Inferior parietal cortex (tissue), 1 donor: ENCODE measurements around the gene GREB1.
A peak's percentile ranks its signal among the peaks of the same experiment; 100 is the strongest.
"Not testable (repeated sequence)": the region's sequence is repeated elsewhere in the genome, so short reads cannot be mapped to it uniquely, and the experiment has no call there.

Source experiments
- DNase-seq: peaks from one replicate; pipeline ENCODE4 v3.0.0-alpha.2; 2016; ENCODE audit errors: extremely low spot score

The GREB1 gene

GRCh38 chr2:11637546-11637945 is 103.7 kb downstream of the GREB1 start:
- DNase-seq, result no peak

GRCh38 chr2:11639503-11639902 is 105.7 kb downstream of the GREB1 start:
- DNase-seq, result no peak

DNA sequence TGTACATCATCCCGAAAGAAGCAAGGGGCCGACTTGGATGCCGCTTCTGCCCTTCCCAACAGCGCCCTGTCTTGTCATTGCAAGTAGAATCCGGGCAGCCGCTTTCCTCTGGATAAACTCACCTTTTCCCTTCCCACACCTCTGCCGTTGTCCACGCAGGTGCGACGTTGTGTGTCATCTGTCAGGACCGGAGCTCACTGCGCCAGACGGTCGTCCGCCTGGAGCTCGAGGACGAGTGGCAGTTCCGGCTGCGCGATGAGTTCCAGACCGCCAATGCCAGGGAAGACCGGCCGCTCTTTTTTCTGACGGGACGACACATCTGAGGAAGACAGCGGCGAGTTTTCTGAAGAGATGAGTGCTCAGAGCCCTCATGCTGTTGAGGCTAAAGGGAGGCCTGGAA is 106.3 kb downstream of the GREB1 start:
- DNase-seq, result no peak

GRCh38 chr2:11642972-11643371 is 109.1 kb downstream of the GREB1 start:
- DNase-seq, result no peak

GRCh38 chr2:11644293-11644692 is 110.4 kb downstream of the GREB1 start:
- no peak for DNase-seq

DNA sequence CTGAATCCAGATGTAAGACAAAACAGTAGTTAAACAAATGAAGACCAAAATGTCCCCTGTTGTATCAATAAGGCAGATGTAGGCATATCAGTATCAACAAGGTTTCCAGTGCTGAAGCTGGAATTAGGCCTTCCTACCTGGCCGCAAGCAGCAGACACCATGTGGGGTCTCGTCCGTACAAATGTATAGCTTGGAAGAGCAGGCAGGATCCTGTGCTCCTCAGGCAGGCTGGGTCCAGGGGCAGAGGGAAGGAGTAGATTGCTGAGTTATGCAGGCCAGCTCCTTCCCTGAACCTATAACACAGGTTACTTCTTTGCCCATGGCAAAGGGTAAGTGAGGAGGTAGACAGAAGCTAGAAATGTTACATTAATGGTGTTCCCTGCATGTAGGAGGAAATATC is 112.7 kb downstream of the GREB1 start:
- DNase-seq, result no peak

DNA sequence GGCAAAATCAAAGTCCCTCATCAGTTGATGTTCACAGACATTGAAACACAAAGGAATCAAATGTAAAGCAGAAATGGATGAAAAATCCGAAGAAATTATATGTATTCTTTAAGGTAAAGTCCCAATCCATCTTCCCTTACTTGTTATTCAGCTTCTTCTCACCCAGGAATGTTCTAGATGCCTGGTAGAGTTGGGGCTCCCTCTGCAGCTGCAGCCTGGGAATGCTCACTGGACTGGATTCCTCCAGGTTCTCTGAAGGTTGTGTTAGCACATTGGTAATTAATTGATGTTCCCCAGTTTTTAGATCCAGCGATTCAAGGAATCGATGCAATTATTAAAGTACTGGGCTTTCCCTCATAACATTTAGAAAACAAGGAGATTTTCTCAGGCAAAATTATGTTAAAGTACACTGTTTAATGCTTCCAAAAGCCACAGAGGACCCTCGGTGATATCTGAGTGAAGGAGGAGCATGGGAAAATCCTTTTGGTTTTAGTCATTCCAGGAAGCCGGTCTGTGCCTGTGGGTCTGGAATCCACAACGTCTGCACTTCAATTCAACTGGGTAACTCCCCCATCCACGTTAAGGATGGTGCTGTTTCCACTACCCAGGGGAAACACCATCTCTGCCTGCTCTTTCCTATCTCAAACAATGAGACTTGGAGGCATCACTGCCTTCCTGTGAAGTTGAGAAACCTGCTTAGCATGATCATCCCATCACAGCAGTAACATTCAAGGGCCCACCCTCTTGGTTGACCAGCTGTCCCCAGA is 114.2 kb downstream of the GREB1 start:
- no peak for DNase-seq

DNA sequence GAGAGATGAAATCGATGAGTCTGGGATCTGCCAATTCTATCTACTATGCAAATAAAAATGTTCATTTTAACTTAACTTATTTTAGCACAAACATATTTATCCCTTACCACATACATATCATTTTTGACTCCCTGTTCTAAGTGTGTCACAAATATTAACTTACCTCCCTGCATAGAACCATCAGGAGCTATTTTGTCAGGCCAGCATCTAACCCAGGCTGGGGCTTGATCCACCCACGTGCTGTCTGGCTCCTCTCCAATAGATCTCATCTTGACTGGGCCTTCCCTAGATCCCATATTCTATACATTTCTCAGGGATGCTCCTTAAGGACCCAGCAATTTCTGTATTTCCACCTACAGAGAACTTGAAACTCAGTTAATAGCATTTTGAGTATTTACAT is 115.2 kb downstream of the GREB1 start:
- DNase-seq, result no peak

DNA sequence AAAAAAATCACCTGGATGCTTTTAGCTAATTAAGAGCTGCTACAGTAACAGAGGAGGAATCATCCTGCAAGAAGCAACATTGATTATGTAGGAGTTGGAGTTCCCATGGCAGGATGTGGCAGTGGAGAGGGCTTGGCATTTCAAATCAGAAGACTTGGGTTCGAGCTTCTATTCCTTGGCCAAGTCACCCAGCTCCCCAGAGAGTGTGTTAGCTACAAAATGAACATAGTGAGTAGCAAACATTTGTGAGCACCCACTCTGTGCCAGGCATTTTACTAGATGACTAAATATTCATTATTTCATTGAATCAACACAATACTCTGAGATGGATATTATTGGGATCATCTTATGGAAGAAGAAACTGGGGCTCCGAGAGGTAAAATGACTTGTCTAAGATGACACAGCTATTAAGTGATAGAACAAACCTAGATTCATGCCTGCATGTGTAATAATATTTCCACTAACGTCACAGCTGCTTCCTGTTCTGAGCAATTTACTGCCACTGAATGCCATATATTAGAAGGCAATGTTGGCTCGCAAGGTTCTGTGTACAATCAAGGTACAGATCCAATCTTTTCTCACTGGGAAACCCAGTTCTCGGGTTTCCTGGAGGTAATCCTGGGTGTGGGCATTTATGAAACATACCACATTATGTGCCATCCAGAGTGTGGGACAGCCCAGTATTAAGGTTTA is 118.2 kb downstream of the GREB1 start:
- no peak for DNase-seq

DNA sequence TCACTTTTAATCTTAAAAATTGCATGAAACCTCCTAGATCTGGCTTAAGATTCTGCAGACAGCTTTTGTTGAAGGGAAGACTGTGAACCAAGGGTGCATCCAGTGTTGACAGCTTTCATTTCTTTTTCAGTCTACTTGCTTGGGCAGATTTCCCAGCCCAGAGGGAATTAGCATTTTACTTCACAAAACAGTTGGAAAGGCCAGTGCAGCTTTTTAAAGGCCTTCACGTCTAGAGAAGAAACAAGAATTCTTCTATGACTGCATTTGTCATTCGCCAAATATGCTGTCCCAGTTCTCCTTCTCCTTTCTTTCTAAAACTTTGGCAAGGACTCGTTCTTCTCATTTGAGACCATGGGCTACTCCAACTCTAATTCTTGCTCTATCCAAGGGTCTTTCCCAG is 118.7 kb downstream of the GREB1 start:
- DNase-seq, result peak; percentile 54

GRCh38 chr2:11655495-11655894 is 121.7 kb downstream of the GREB1 start:
- DNase-seq, result no peak

GRCh38 chr2:11656252-11656651 is 122.4 kb downstream of the GREB1 start:
- DNase-seq, result no peak

DNA sequence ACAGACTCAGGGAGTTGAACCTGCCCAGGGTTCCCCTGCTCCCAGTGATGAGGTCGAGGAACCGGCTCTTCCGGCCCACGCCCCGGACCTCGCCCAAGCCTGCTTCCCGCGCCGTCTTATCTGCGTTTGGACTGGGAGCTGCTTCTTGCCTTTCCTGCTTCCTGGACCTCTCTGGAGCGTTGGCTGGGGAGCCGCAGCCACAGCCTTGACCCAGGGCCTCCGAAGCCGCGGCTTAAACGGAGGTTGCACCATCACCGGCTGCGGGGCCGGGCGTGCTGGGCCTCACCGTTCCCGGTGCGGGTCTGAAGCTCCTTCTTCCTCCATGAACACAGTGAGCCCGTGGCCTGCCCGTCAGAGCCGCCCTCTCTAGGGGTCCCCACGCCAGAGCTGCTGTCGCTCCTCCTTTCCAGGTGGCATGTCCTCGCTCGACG is 122.8 kb downstream of the GREB1 start:
- DNase-seq, result no peak

DNA sequence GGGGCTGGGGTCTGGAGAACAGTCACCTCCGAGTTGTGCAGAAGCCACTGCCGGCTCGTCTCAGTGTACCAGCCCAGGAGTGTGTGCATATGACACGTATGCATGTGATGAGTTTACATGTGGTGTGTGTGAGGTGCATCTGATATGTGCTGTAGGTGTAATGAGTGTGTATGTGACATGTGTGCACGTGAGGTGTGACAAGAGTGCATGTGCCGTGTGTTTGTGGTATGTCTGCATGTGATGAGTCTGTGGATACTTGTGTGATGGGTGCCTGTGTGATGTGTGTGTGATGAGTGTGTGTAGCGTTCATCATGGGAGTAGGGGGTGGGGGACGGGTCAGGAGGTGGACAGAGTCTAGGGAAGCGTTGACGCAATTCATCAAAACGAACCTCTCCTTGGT is 123.3 kb downstream of the GREB1 start:
- DNase-seq, result no peak

GRCh38 chr2:11657646-11658045 is 123.8 kb downstream of the GREB1 start:
- no peak for DNase-seq

DNA sequence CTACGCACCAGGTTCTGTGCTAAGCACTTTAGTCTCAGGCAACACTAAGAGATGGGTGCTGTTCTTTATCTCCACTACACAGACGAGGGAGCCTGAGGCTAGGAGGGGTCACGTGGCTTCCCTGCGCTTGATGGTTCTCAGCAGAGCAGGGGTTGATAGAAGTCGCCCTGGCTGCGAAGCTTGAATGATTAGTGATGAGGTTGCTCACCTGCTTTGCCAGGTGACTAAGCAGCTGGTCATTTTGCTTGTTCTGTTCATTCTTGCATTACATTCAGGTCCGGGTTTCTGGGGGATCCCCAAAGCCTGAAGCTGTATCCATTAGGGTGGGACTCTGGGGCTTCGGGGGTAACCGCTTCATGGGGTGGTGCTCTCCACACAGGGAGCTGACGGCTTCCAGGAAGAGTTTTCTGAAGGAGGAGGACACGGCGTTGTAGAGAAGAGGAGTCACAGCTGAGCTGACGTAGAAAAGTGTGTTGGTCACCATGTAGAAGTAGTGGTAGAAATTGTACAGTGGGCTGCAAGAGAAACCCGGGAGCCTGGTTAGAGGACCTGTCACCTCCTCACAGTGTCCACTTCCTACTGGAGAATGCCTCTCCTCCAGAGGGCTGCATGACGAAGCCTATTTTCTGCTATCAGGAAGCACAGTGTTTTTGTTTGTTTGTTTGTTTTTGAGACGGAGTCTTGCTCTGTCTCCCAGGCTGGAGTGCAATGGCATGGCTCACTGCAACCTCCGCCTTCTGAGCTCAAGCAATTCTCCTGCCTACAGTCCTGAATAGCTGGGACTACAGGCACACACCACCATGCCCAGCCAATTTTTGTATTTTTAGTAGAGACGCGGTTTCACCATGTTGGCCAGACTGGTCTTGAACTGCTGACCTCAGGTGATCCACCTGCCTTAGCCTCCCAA is 124.6 kb downstream of the GREB1 start:
- no peak for DNase-seq

DNA sequence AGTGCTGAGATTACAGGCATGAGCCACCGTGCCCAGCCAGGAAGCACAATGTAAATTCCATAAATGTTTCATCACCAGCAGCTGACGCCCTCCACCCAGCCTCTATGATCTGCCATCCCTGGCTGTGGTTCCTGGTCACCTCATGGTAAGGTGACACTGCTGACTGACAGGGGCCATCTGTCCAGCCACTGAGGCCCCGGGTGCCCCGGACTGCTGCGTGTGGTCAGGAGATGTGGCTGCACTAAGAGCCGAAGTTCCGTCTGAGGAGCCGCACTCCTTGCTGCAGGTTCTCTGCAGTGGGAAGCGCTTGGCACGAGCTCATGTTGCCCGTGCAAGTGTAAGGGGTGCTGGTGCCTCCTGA is 125.2 kb downstream of the GREB1 start:
- DNase-seq, result no peak

DNA sequence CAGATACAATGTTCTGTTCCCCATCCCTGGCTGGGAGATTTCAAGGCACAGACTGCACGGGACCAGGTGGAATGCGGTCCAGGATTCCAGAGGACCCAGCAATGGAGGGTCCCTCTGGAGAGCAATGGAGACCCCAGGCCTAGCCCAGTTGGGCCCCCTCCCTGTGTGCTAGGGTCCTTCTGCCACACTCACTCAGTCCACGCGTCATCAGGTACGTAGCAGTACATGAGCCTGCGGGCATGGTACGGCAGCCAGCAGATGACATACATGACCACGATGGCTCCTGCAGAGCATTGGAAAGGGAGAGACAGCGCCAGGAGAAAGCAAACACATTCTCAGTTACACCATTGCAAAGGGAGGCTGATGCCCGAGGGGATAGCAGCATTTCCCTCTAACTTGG is 126.0 kb downstream of the GREB1 start:
- no peak for DNase-seq

DNA sequence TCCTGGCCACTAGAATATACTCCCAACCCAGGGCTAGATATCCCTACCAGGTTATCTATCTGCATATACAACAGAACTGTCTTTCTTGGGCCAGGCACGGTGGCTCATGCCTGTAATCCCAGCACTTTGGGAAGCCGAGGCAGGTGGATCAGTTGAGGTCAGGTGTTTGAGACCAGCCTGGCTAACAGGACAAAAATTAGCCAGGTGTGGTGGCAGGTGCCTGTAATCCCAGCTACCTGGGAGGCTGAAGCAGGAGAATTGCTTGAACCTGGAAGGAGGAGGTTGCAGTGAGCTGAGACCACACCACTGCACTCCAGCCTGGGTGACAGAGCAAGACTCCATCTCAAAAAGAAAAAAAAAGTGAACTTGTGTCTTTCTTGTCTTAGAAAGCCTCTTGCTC is 126.6 kb downstream of the GREB1 start:
- DNase-seq, result not testable (repeated sequence)

GRCh38 chr2:11661891-11662435 is 128.1 kb downstream of the GREB1 start:
- no peak for DNase-seq

GRCh38 chr2:11662882-11663281 is 129.0 kb downstream of the GREB1 start:
- DNase-seq, result no peak

- no peak for DNase-seq
These were observed 129.6 kb downstream of the GREB1 start for GRCh38 chr2:11663427-11663826.
